Astrocyte (in vitro differentiated cells and primary cell): ENCODE data around the gene LIMS1. TPM values are rescaled to one million over a fixed set of nuclear protein-coding genes. Genes with fewer than 3 reads are reported as not detected.
"Not testable (repeated sequence)": the region's sequence is repeated elsewhere in the genome, so short reads cannot be mapped to it uniquely, and the experiment has no call there.

Experiments used
- DNase-seq: peaks from one replicate; pipeline ENCODE4 v3.0.0-alpha.2; 2010; ENCODE audit warnings: low read depth
- FAIRE-seq: peaks from 2 replicates; lab custom pipeline; 2011; peaks lifted over from hg19 to GRCh38; lab: Jason Lieb, UNC
- H2AFZ ChIP-seq: 2 replicates; pipeline ENCODE4 v1.6.0; 2012; ENCODE audit warnings: low read depth, low read length, inconsistent platforms
- H3K27ac ChIP-seq: 2 replicates; pipeline ENCODE4 v1.5.1; 2011; ENCODE audit warnings: low read depth, low read length, inconsistent platforms
- H3K27me3 ChIP-seq: 2 replicates; pipeline ENCODE4 v1.6.0; 2011; ENCODE audit warnings: low read length, inconsistent platforms; ENCODE audit not compliant: insufficient read depth
- H3K36me3 ChIP-seq: 2 replicates; pipeline ENCODE4 v1.5.1; 2011; ENCODE audit warnings: low read length, inconsistent platforms; ENCODE audit not compliant: insufficient read depth
- H3K4me1 ChIP-seq: 2 replicates; pipeline ENCODE4 v1.5.1; 2011; ENCODE audit warnings: low read length, inconsistent platforms; ENCODE audit not compliant: insufficient read depth
- H3K4me2 ChIP-seq: 2 replicates; pipeline ENCODE4 v1.6.0; 2012; ENCODE audit warnings: low read length, inconsistent platforms
- H3K4me3 ChIP-seq: 2 replicates; pipeline ENCODE4 v1.5.1; 2011; ENCODE audit warnings: low read depth, mild to moderate bottlenecking, low read length, inconsistent platforms; ENCODE audit not compliant: insufficient read depth
- H3K79me2 ChIP-seq: 2 replicates; pipeline ENCODE4 v1.6.0; 2012; ENCODE audit warnings: mild to moderate bottlenecking, low read length, inconsistent platforms; ENCODE audit not compliant: insufficient read depth
- H3K9ac ChIP-seq: 2 replicates; pipeline ENCODE4 v1.6.0; 2012; ENCODE audit warnings: mild to moderate bottlenecking, low read length, inconsistent platforms
- H3K9me3 ChIP-seq: 2 replicates; pipeline ENCODE4 v1.5.1; 2012; ENCODE audit warnings: low read depth, mild to moderate bottlenecking, low read length, inconsistent platforms; ENCODE audit not compliant: insufficient read depth
- H4K20me1 ChIP-seq: 2 replicates; pipeline ENCODE4 v1.6.0; 2012; ENCODE audit warnings: low read length, inconsistent platforms; ENCODE audit not compliant: insufficient read depth
- H3K27ac Mint-ChIP-seq: one replicate; pipeline ENCODE4 v1.8.0; 2021; ENCODE audit warnings: mild to moderate bottlenecking, mixed read lengths; ENCODE audit not compliant: unreplicated experiment
- H3K27me3 Mint-ChIP-seq: one replicate; pipeline ENCODE4 v1.8.0; 2021; ENCODE audit warnings: low read depth, mixed read lengths; ENCODE audit not compliant: unreplicated experiment
- H3K36me3 Mint-ChIP-seq: one replicate; pipeline ENCODE4 v1.8.0; 2021; ENCODE audit warnings: low read depth, mixed read lengths; ENCODE audit not compliant: unreplicated experiment
- H3K4me1 Mint-ChIP-seq: one replicate; pipeline ENCODE4 v1.8.0; 2021; ENCODE audit warnings: low read depth, mixed read lengths; ENCODE audit not compliant: unreplicated experiment
- H3K4me3 Mint-ChIP-seq: one replicate; pipeline ENCODE4 v1.8.0; 2021; ENCODE audit warnings: mild to moderate bottlenecking, moderate library complexity, mixed read lengths; ENCODE audit not compliant: unreplicated experiment
- H3K9me3 Mint-ChIP-seq: one replicate; pipeline ENCODE4 v1.8.0; 2021; ENCODE audit warnings: mild to moderate bottlenecking, mixed read lengths; ENCODE audit not compliant: unreplicated experiment
- EZH2 ChIP-seq: IDR thresholded peaks from 2 replicates; pipeline ENCODE4 v1.6.1; 2012; ENCODE audit warnings: mild to moderate bottlenecking, low read length, inconsistent platforms; ENCODE audit not compliant: insufficient read depth
- total RNA-seq: library from RNA; stranded (reverse); gene quantifications from 2 replicates; pipeline ENCODE4 v1.2.1, GENCODE V29; 2021
- TF ChIP-seq, protein P1 (sequence below): IDR thresholded peaks from 2 replicates; pipeline ENCODE4 v1.5.1; 2011; ENCODE audit warnings: low read depth, mild to moderate bottlenecking, inconsistent platforms, low read length, moderate library complexity; ENCODE audit not compliant: insufficient read depth

Gene LIMS1
- total RNA-seq, 1 donor from 2014 or later: 205 TPM

DNA sequence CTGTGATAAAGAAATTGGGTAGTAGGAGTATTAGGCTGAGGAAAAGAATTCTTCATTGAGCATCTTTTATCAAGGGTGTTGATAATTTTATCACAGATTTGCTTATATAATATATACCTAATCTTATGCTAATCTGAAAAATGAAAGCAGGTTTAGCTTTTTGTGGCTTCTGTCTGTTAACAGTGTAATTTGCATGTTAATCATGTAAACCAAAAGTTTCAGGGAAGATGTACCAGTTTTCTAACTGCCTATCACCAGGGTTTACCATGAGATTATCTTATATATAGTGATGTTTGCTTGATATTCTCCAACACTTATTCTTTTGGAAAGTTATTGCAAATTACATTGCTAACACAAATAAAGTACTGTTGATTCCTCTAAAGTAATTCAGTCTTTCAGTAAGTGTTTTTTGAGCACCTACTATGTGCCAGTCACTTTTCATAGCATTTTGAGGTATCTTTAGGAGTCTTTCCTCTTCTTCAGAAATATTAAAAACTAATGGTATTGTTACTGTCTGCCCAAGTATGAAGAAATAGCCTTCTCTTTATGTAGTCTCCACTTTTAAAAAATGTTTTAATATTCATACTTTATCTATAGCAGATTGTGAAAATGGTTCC lies 43.7 kb upstream of the LIMS1 start:
- Histone ChIP-seq H4K20me1 (no peaks in the 10 kb centered on the region), H2AFZ (no peak overlapping the region), H3K79me2 (no peaks in the 10 kb centered on the region), H3K36me3 (peaks cover 35% of the 10 kb centered on the region), H3K9ac (no peak overlapping the region), H3K4me1 (peaks cover 10% of the 10 kb centered on the region), H3K4me2 (no peak overlapping the region), H3K27me3 (no peaks in the 10 kb centered on the region), H3K4me3 (no peak overlapping the region), H3K27ac (no peak overlapping the region), H3K9me3 (no peaks in the 10 kb centered on the region)
- Mint-ChIP-seq H3K27ac (peak overlapping the region; percentile 90), H3K4me1 (peaks cover 28% of the 10 kb centered on the region), H3K27me3 (no peaks in the 10 kb centered on the region), H3K9me3 (no peaks in the 10 kb centered on the region), H3K4me3 (no peak overlapping the region), H3K36me3 (peaks cover 17% of the 10 kb centered on the region)
- no peak for FAIRE-seq
- TF ChIP-seq EZH2: no peak
- TF ChIP-seq, protein P1, sequence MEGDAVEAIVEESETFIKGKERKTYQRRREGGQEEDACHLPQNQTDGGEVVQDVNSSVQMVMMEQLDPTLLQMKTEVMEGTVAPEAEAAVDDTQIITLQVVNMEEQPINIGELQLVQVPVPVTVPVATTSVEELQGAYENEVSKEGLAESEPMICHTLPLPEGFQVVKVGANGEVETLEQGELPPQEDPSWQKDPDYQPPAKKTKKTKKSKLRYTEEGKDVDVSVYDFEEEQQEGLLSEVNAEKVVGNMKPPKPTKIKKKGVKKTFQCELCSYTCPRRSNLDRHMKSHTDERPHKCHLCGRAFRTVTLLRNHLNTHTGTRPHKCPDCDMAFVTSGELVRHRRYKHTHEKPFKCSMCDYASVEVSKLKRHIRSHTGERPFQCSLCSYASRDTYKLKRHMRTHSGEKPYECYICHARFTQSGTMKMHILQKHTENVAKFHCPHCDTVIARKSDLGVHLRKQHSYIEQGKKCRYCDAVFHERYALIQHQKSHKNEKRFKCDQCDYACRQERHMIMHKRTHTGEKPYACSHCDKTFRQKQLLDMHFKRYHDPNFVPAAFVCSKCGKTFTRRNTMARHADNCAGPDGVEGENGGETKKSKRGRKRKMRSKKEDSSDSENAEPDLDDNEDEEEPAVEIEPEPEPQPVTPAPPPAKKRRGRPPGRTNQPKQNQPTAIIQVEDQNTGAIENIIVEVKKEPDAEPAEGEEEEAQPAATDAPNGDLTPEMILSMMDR: no peak
- no peak for DNase-seq

DNA sequence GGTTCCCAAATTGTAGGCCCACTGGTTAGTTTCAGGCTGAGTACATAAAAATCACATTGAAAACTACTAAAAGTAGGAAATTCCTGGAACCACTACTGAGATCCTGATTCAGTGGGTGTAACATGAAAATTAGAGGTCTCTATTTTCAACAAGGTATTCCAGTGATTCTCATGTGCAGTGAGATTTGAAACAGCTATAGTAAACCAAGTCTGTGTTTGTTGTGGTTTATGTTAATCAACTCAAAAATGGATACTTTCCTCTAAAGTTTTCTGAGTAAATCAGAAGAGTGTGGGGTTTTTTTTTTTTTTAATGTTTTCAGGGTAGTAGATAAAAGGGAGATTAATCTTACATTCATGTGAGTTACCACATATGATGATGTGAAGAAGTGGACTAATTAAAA lies 42.4 kb upstream of the LIMS1 start:
- Histone ChIP-seq H3K4me2 (peak overlapping the region; percentile 29), H4K20me1 (no peaks in the 10 kb centered on the region), H3K79me2 (no peaks in the 10 kb centered on the region), H2AFZ (no peak overlapping the region), H3K9ac (peak overlapping the region; percentile 48), H3K4me1 (peaks cover 10% of the 10 kb centered on the region), H3K4me3 (no peak overlapping the region), H3K9me3 (no peaks in the 10 kb centered on the region), H3K36me3 (peaks cover 29% of the 10 kb centered on the region), H3K27me3 (no peaks in the 10 kb centered on the region), H3K27ac (peak overlapping the region; percentile 77)
- H3K27ac Mint-ChIP-seq: peak overlapping the region; percentile 98
- H3K4me3 Mint-ChIP-seq: no peak overlapping the region
- no peak for TF ChIP-seq EZH2
- TF ChIP-seq, protein P1: no peak
- DNase-seq (no peak), FAIRE-seq (no peak)
- H3K27me3 Mint-ChIP-seq: no peaks in the 10 kb centered on the region
- peaks cover 28% of the 10 kb centered on the region for H3K4me1 Mint-ChIP-seq
- H3K9me3 Mint-ChIP-seq: no peaks in the 10 kb centered on the region
- peaks cover 17% of the 10 kb centered on the region for H3K36me3 Mint-ChIP-seq

DNA sequence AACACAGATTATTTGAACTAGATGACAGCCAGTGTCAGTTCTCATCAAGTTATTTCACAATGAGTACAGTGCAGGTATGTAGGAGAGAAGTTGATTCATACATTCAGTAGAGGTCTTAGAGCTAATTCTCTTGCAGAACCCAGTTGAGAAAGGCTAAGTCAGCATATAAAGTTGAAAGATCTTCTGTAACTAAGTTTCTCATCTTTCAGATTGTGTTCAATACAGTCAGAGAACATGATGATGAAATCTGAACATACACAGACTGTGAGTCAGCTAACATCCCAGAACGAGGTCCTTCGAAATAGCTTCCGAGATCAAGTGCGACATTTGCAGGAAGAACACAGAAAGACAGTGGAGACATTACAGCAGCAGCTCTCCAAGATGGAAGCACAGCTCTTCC lies 41.9 kb upstream of the LIMS1 start:
- H3K9me3 Mint-ChIP-seq: no peaks in the 10 kb centered on the region
- no peak for TF ChIP-seq EZH2
- Histone ChIP-seq H3K9me3 (no peaks in the 10 kb centered on the region), H3K9ac (no peak overlapping the region), H3K4me3 (no peak overlapping the region), H3K36me3 (peaks cover 24% of the 10 kb centered on the region), H3K4me1 (peaks cover 10% of the 10 kb centered on the region), H3K27me3 (no peaks in the 10 kb centered on the region), H4K20me1 (no peaks in the 10 kb centered on the region), H3K4me2 (peak overlapping the region; percentile 49), H3K27ac (peak overlapping the region; percentile 77), H3K79me2 (no peaks in the 10 kb centered on the region), H2AFZ (no peak overlapping the region)
- H3K27me3 Mint-ChIP-seq: no peaks in the 10 kb centered on the region
- peaks cover 17% of the 10 kb centered on the region for H3K36me3 Mint-ChIP-seq
- peak; percentile 89 for FAIRE-seq
- peak overlapping the region; percentile 21 for H3K4me3 Mint-ChIP-seq
- H3K27ac Mint-ChIP-seq: peak overlapping the region; percentile 98
- DNase-seq: peak; percentile 95
- H3K4me1 Mint-ChIP-seq: peaks cover 28% of the 10 kb centered on the region

DNA sequence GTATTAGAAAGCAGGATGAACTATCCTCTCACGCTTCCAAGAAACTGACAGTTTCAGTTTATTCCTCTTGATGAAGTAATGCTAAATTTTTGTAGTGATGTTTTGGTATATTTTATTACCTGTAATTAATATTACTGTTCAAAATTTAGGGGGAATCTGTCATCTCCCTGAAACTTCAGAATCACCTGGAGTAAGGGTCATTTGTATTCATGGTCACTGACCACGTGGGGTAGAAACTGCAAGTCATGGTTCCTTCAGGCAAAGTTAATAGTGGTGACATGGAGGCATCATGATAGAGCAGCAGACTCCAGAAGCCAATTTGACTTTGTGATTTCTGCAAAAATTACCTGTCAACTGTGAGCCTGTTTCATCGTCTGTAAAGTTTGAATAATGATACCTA lies 38.1 kb upstream of the LIMS1 start:
- peaks cover 22% of the 10 kb centered on the region for H3K4me1 Mint-ChIP-seq
- H3K4me2 ChIP-seq, H2AFZ ChIP-seq, H3K9me3 ChIP-seq, H3K27ac ChIP-seq, FAIRE-seq, DNase-seq, H4K20me1 ChIP-seq, H3K4me3 ChIP-seq, H3K27ac Mint-ChIP-seq, H3K79me2 ChIP-seq, H3K4me3 Mint-ChIP-seq, H3K9me3 Mint-ChIP-seq, H3K27me3 Mint-ChIP-seq, H3K27me3 ChIP-seq, H3K36me3 ChIP-seq, H3K9ac ChIP-seq: not testable (repeated sequence)
- peaks cover 18% of the 10 kb centered on the region for H3K36me3 Mint-ChIP-seq
- H3K4me1 ChIP-seq: peaks cover 10% of the 10 kb centered on the region

DNA sequence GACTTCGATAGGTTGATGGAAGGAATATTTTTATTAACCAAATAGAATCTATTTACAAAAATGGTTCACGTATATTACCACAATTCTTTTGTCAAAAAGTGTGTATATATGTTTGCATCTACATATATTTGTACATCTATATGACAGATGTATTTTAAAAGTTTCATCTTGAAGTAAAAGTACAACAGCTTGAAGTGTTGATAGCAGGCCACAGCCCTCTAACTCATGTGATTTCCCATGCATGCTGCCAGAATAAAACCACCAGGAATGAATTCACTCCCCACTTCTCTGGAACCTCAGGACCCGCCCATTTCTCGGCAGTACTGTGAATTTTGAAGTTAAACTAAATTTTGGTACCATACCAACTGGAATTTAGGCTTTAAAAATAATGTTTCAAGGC lies 26.6 kb upstream of the LIMS1 start:
- not testable (repeated sequence) for H3K27me3 ChIP-seq, H3K4me3 Mint-ChIP-seq, H3K79me2 ChIP-seq, H3K9me3 Mint-ChIP-seq, H3K4me2 ChIP-seq, H3K9me3 ChIP-seq, H3K4me1 ChIP-seq, H3K27me3 Mint-ChIP-seq, H3K4me3 ChIP-seq, H3K9ac ChIP-seq, H3K36me3 ChIP-seq, H3K27ac ChIP-seq, H4K20me1 ChIP-seq, H3K27ac Mint-ChIP-seq, H2AFZ ChIP-seq, FAIRE-seq, H3K4me1 Mint-ChIP-seq
- DNase-seq: peak; percentile 61
- peaks cover 17% of the 10 kb centered on the region for H3K36me3 Mint-ChIP-seq
